NCI-H510A treated with DMSO at 0.1 percent for 48 hours (cell line): ENCODE results near the gene HSPB9.
"Not testable (repeated sequence)": the region's sequence is repeated elsewhere in the genome, so short reads cannot be mapped to it uniquely, and the experiment has no call there.

Source experiments
- DNase-seq: peaks from one replicate; lab custom pipeline; 2025; lab: John Stamatoyannopoulos, UW

HSPB9 gene

DNA sequence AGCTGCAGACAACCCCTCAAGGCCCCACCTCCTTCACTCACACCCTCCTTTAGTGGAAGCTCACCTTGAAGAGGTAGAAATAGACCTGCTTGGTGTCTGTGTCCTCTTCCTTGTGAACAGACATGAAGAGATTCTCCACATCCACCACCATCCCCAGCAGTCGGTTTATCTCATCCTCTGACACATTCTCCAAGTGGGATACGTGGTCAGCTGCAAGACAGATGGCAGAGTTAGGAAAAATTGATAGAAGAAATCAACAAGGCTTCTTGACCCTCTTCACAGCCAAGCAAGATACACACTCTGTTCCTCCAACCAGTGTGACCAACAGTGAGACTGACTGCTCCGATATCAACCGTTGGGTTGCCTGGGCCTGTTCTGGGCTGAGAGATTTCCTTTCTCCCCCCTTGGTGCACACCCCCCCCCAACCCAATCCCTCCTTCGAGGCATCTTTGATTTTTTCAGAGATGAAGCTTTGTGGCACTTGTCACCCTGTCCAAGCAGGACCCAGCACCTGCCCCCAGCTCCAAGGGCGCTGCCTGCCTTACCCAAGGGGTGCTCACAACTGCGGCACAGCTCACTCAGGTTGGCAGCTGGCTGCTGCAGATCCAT, 2.3 kb upstream of the HSPB9 start:
- no peak for DNase-seq

DNA sequence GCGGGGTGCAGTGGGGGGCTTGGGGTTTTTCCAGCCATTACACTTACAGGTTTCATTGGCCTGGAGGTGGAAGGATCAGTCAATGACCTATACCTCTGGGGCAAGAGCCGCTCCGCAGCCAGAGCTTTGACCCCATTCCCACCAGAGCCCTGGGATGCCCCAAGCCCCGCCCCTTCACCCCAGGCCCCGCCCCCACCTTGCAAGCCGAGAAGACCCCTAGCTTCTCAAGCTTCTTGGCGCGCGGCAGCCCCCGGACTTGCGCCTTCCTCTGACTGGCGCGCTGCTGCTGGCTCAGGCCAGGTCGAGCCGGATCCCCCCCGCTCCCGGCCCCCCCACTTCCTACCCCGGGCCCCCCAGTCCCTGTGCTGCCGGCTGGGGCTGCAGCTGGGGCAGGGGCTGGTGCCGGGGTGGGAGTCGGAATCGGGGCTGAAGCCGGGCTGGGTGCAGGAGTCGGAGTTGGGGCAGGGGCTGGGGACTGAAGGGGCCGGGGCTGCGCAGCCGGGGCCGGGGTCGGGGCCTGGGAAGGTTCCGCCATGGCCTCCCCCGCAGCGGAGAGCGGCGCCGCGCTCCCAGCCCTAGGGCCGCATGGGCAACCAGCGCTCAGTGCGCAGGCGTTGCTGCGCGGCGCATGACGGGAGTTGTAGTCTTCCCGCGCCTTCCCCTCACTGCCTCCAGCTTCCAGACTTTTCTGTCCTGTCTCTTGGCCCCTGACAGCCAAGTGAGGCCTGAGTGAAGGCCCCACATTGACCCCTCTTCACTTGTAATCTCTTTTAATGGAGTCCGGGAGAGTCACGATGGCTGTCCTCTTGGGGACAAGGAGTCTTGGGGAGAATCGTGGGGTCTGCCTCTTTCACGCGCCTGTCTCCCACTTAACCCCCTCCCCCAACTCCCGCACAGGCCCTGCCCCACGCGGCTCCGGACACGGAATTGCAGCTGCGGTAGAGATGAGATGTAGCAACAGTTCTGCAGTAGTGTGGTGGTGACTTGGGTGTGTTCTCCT, 1.5 kb upstream of the HSPB9 start, which contains the start of gene KAT2A:
Gene KAT2A (minus strand): TSS at position 598 of the 1,000 bp plus-strand sequence. CDS start 63 bp downstream, at position 535.
- peak; percentile 79 for DNase-seq

- no peak for DNase-seq
Observed at GRCh38 chr17:42124256-42124655, 1.7 kb downstream of the HSPB9 start.

DNA sequence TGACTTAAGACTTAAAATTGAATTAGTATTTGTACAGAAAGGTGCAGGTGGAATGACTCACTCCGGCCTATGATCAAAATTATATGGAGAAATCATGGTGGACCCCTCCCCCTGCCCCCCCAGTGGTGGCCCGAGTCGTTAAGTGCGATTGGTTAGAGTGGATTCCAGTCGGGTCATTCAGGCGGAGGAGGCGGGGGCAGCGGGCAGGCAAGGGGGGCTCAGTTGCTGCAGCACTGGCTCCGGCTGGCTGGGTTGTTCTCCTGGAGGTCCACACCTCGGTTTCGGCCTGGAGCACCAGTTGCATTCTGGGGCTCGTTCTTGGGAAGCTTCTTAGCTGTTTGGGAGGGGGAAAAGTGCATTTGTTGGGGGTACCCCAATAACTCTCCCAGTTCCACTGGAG, 3.0 kb downstream of the HSPB9 start:
- DNase-seq, result no peak

DNA sequence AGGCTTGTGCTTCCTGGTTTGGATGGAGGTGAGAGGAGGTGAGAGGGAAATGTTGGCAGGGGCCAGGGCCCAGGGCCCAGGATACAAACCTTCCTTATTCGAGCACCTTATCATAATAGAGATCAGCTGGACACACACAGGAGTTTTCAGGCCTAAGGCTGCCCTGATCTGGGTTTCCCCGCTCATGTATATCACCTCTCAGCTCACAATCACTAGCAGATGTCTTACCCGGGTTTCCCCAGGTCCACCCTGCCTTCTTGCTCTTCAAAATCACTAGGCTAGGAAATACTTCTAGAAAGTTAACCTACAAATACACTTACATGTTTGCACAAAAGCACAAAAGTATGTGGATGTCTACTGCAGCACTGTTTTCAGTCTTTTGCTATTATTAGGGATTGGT, 4.2 kb downstream of the HSPB9 start:
- no peak for DNase-seq

DNA sequence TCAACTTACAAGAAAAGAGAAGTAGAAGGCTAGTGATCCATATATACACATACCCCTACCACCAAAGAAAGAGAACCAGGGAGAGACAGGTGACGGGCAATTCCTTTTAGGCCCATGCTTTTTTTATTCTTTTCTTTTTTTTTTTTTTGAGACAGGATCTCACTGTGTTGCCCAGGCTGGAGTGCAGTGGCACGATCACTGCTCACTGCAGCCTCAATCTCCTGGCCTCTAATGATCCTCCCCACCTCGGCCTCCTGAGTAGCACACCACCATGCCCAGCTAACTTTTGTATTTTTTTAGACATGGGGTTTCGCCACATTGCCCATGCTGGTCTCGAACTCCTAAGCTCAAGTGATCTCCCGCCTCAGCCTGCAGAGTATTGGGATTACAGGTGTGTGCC, 4.8 kb downstream of the HSPB9 start:
- DNase-seq, result no peak

- DNase-seq, result no peak
Observed at GRCh38 chr17:42129109-42129837, 6.7 kb downstream of the HSPB9 start.

- no peak for DNase-seq
Observed at GRCh38 chr17:42130310-42130936, 7.8 kb downstream of the HSPB9 start.

DNA sequence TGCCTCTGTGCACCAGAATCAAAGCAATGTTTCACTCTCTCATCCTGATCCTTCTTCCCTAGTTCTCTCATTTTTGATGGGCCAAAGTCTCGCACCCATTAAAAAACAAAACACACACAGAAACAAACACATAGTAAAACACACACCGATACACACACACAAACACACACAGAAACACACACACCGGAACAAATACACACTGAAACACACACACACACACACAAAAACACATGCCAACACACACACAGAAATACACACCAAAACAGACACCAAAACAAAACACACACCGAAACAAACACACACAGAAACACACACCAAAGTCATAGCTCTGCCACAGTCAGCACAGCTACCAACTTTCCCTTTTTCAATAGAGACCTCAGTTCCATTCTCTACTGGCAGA, 8.6 kb downstream of the HSPB9 start:
- no peak for DNase-seq

- no peak for DNase-seq
Observed at GRCh38 chr17:42131981-42132432, 9.4 kb downstream of the HSPB9 start.

DNA sequence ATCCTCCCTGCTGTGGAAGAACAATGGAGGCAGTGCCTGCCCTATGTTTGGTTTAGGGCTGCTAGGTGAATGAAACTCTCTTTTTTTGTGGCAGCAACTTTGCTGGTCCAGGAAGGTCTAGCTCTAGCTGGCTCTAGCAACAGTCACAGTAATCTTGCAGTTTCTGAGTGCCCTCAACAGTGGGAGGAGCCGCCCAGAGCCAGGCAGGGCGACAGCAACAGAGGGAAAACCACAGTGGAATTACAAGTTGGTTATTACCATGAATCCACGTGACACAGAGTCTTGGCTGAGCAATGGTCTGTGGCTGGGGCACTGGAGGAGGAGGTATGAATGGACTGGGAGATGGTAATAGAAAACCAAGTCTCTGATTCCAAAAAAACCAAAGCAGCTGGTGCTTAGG, 10.3 kb downstream of the HSPB9 start:
- DNase-seq, result peak; percentile 71

GRCh38 chr17:42133461-42134041, 10.9 kb downstream of the HSPB9 start:
- peak; percentile 95 for DNase-seq

DNA sequence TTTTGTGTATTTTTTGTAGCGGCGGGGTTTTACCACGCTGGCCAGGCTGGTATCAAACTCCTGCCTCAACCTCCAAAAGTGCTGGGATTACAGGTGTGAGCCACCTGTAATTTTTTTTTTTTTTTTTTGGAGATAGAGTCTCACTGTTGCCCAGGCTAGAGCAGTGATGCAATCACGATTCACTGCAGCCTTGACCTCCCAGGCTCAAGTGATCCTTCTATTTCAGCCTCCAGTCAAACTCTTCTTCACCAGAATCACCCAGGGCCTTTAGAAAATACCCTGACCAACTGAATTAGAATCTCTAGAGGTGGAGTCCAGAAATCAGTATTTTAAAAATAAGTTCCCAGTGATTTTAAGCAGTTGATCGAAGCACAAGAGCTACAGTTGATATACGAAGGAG, 12.5 kb downstream of the HSPB9 start:
- no peak for DNase-seq

DNA sequence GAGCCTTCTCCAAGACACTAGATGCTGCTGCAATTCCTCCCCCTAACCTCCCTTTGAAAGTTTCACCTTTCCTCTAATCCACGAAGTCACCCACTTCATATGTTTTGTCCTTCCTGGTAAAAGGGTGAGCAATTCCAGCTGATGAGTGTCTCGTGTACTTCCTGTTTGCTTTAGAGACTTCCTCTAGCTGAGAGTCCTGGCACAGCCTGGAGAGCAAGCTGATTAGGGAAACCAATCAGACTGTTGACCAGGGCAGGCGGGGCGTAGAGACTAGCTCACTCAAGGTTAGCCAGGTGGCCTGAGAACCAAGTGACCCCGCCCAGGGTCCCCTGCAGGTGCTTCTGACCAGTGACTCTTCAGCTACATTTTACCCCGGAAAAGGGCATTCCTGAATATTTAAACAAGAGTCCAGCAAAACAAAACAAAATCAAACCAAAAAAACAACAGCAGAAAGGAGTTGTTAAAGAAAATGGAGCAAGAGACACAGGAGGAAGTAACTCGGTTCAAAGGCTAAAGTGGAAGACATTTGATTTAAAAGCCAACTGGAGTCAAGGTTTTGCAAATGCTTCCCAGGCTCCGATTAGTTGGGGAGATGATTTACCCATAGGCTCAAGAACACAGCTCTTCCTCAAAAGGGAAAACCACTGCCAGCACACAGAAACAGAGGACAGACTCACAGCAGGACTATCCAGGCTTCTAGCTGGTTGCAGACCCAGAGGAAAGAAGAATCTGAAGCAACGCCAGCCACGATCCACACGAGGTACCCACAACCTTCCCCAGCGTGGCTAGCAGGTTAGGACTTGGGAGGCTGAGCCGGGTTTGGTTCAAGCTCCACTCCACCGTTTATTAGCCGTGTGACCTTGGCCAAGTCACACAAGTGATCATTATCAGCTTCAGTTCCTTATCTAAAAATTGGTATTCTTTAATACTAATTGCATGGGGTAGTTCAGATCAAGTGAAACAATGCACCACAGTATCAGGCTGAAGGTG, 13.4 kb downstream of the HSPB9 start:
- peak; percentile 77 for DNase-seq

GRCh38 chr17:42136654-42137051, 14.0 kb downstream of the HSPB9 start:
- no peak for DNase-seq

DNA sequence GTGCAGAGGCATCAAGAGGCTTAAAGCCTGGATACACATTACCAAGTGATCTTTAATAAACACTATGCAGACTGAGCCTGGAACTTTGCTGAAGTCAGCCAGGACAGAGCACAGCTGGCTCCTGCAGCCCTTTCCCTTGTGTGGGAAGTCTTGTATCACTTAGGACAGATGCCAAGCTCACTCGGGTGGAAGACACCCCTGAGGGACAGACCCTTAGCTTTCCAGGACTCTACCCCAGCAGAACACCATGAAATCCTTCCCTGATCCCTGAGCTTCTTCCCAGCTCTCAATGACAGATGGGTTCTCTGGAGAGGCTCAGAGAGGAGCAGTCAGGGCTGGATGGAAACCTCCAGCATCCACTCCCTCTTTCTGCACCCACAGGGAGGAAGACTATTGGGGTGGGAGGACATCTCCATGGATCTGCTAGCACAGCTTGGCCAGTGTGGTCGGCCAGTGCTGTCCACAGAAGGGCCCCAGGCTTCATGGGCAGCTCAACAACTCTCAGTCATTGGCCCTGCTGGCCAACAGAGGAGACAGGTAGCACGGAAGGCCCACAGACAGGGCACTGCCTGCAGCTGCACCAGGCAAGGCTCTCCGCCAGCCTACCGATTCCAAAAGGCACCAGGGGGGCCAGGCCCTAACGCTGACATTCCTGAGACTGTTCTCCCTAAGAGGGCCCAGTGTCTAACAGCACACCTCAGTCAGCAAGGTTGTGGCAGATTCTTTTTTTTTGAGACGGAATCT, 16.3 kb downstream of the HSPB9 start:
- DNase-seq, result no peak

GRCh38 chr17:42140690-42141089, 18.1 kb downstream of the HSPB9 start:
- not testable (repeated sequence) for DNase-seq

DNA sequence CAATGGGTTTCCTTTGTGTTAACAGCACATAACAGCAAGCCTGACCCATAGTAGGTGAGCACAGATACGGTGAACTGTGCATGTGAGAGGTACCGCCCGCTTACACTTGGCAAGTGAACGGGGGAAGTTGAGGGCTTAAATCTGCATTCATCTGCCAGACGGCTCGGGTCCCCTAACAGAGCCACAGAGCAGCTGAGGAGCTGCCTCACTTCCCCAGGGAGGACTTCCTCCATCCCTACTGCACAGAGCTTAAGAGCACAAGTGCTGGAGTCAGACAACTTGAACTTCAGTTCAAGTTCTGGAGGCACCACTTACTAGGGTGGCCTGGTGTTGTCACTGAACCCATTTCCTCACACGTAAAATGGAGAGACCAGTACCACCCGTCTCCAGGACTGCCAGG, 18.8 kb downstream of the HSPB9 start:
- DNase-seq, result no peak

DNA sequence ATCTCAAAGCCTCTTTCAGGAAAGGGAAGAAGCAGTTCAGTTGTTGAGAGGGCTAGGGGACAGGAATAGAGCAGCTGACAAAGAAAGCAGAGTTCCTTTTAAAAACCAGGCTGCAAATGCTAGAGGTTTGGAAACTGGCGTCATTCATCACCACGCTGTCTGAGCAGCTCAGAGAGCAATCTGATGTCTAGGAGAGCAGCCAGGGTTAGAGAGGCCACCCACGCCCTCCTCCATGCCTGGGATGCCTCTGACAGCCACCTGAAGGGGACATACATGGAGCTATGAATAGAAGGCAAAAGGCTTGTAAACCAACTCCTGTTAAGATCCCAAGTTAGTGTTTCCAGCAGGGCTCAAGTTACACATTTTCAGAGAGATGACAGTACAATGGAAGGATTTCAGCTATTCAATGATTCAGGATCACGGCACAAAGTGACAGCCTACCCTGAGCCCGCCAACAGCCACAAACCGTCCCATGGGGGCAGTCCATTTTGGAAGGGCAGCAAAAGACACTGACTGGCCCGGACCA, 19.8 kb downstream of the HSPB9 start:
- no peak for DNase-seq
